ENCODE measurements around the gene ORC5. TPM values are rescaled to one million over a fixed set of nuclear protein-coding genes. Genes with fewer than 3 reads are reported as not detected.

ORC5 gene
- polyA plus RNA-seq, 2 of the 4 experiments (the other 2 are of a cell fraction) = 17.8 to 28.4 TPM

GRCh38 chr7:104142147-104142546, 65.7 kb downstream of the ORC5 start:
- 87% methylated on average over 2 of the region's 2 CpGs for WGBS (ENCODE audit: missing lambda C conversion rate)
- ChIA-PET POLR2A (no interaction called here), CTCF (no interaction called here)
- Histone ChIP-seq H3K27ac (no peak overlapping the region), H3K4me3 (no peak overlapping the region), H3K9me3 (no peaks in the 10 kb centered on the region), H3K4me2 (no peak overlapping the region), H3K4me1 (no peaks in the 10 kb centered on the region)
- DNase-seq (ENCODE audit: low read depth in 1 of 2, low spot score in 1 of 2) (no peak), ATAC-seq (no peak), FAIRE-seq (no peak)
- TF ChIP-seq REST (IDR thresholded peaks at IDR 0.05) = no peak
- TF ChIP-seq RFX5 (IDR thresholded peaks at IDR 0.05) = no peak
- TF ChIP-seq FOSL2 (IDR thresholded peaks at IDR 0.05) = no peak
- TF ChIP-seq FOSL2 (CRISPR knock-in tag; IDR thresholded peaks at IDR 0.05) = no peak
- TF ChIP-seq ELK1 (IDR thresholded peaks at IDR 0.05; ENCODE audit: low read depth, low read length) = no peak
- TF ChIP-seq HOXA7 (CRISPR knock-in tag; IDR thresholded peaks at IDR 0.05) = no peak
- no peak for TF ChIP-seq MYC (IDR thresholded peaks at IDR 0.05; ENCODE audit: borderline replicate concordance, low read length)
- TF ChIP-seq HMGXB4 (CRISPR knock-in tag; IDR thresholded peaks at IDR 0.05; ENCODE audit: borderline replicate concordance) = no peak
- TF ChIP-seq POLR2AphosphoS2 (conservative IDR thresholded peaks at IDR 0.05; ENCODE audit: low read length) = no peak
- TF ChIP-seq JUNB (IDR thresholded peaks at IDR 0.05) = no peak
- no peak for TF ChIP-seq HDAC2 (IDR thresholded peaks at IDR 0.05)
- TF ChIP-seq KDM5A (IDR thresholded peaks at IDR 0.05) = no peak
- TF ChIP-seq, protein P1, sequence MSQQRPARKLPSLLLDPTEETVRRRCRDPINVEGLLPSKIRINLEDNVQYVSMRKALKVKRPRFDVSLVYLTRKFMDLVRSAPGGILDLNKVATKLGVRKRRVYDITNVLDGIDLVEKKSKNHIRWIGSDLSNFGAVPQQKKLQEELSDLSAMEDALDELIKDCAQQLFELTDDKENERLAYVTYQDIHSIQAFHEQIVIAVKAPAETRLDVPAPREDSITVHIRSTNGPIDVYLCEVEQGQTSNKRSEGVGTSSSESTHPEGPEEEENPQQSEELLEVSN (IDR thresholded peaks at IDR 0.05; ENCODE audit: borderline replicate concordance, low read depth) = no peak
- no peak for TF ChIP-seq ZNF302 (CRISPR knock-in tag; IDR thresholded peaks at IDR 0.05)
- no peak for TF ChIP-seq TP53 (CRISPR knock-in tag; IDR thresholded peaks at IDR 0.05)

- no peaks in the 10 kb centered on the region for H3K9me3 ChIP-seq
- DNase-seq (ENCODE audit: low read depth in 1 of 2, low spot score in 1 of 2) (no peak), FAIRE-seq (no peak), ATAC-seq (no peak)
- WGBS (ENCODE audit: missing lambda C conversion rate) = 88% methylated on average over 7 of the region's 7 CpGs
- no peak overlapping the region for H3K27ac ChIP-seq
- no peak overlapping the region for H3K4me2 ChIP-seq
- ChIA-PET CTCF (interaction anchor here (0.6 to 1.5 kb wide), 6 partner anchors 9 to 843 kb away, joined by 3 to 4 read pairs (median 3); no protein-coding TSS in a partner anchor), POLR2A (no interaction called here)
- TF ChIP-seq CEBPB (IDR thresholded peaks at IDR 0.05) = no peak
- TF ChIP-seq SMC3 (IDR thresholded peaks at IDR 0.05) = no peak
- TF ChIP-seq HDAC2 (IDR thresholded peaks at IDR 0.05) = no peak
- no peak for TF ChIP-seq JUN (IDR thresholded peaks at IDR 0.05)
- TF ChIP-seq, protein P2, sequence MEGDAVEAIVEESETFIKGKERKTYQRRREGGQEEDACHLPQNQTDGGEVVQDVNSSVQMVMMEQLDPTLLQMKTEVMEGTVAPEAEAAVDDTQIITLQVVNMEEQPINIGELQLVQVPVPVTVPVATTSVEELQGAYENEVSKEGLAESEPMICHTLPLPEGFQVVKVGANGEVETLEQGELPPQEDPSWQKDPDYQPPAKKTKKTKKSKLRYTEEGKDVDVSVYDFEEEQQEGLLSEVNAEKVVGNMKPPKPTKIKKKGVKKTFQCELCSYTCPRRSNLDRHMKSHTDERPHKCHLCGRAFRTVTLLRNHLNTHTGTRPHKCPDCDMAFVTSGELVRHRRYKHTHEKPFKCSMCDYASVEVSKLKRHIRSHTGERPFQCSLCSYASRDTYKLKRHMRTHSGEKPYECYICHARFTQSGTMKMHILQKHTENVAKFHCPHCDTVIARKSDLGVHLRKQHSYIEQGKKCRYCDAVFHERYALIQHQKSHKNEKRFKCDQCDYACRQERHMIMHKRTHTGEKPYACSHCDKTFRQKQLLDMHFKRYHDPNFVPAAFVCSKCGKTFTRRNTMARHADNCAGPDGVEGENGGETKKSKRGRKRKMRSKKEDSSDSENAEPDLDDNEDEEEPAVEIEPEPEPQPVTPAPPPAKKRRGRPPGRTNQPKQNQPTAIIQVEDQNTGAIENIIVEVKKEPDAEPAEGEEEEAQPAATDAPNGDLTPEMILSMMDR (IDR thresholded peaks at IDR 0.05) = no peak
- TF ChIP-seq, protein P3, sequence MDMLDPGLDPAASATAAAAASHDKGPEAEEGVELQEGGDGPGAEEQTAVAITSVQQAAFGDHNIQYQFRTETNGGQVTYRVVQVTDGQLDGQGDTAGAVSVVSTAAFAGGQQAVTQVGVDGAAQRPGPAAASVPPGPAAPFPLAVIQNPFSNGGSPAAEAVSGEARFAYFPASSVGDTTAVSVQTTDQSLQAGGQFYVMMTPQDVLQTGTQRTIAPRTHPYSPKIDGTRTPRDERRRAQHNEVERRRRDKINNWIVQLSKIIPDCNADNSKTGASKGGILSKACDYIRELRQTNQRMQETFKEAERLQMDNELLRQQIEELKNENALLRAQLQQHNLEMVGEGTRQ (IDR thresholded peaks at IDR 0.05) = no peak
- no peak for TF ChIP-seq NFE2L2 (conservative IDR thresholded peaks at IDR 0.05; ENCODE audit: low read length)
- no peak for TF ChIP-seq JUNB (IDR thresholded peaks at IDR 0.05)
- no peak for TF ChIP-seq MAFK (IDR thresholded peaks at IDR 0.05; ENCODE audit: partially characterized antibody)
- TF ChIP-seq, protein P4, sequence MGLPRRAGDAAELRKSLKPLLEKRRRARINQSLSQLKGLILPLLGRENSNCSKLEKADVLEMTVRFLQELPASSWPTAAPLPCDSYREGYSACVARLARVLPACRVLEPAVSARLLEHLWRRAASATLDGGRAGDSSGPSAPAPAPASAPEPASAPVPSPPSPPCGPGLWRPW (IDR thresholded peaks at IDR 0.05) = no peak
- H3K4me3 ChIP-seq = no peak overlapping the region
- no peaks in the 10 kb centered on the region for H3K4me1 ChIP-seq
These were observed 69.8 kb downstream of the ORC5 start for GRCh38 chr7:104137971-104138370.
